IMR-90 (cell line): ENCODE measurements around the gene U2AF1. TPM values are rescaled to one million over a fixed set of nuclear protein-coding genes. Genes with fewer than 3 reads are reported as not detected.
"Not testable (repeated sequence)": the region's sequence is repeated elsewhere in the genome, so short reads cannot be mapped to it uniquely, and the experiment has no call there.

Experiments
- ATAC-seq: fragments of 200-7000 bp; cut with Tn5 transposase; 2 replicates; pipeline ENCODE4 v1.9.1; 2020; ENCODE audit warnings: low read depth, mild to moderate bottlenecking, moderate library complexity
- Bru-seq: library from RNA; stranded (reverse); fragments of 400-500 nt; gene quantifications from one replicate; lab custom pipeline; 2021; lab: Mats Ljungman, UMichigan
- BruChase-seq, 2 experiments: library from RNA; stranded (reverse); fragments of 400-500 nt; gene quantifications; one replicate each; lab custom pipeline; 2021; lab: Mats Ljungman, UMichigan
- BruUV-seq: library from RNA; stranded (reverse); fragments of 400-500 nt; replicated peaks from 2 replicates; lab custom pipeline; 2021; lab: Mats Ljungman, UMichigan
- CTCF ChIA-PET: fragments of 300-600 bp; formaldehyde crosslinking; extraction: SDS; loops from one replicate; lab custom pipeline; 2021; ENCODE audit warnings: antibody characterized with exemption; lab: Yijun Ruan, JAX
- POLR2A ChIA-PET: fragments of 300-600 bp; sonication (Branson Sonifier 250); formaldehyde crosslinking; loops from one replicate; lab custom pipeline; 2022; ENCODE audit warnings: antibody characterized with exemption; ENCODE audit not compliant: unreplicated experiment; lab: Charles Lee
- DNase-seq: peaks from one replicate; pipeline ENCODE4 v3.0.0; 2013
- H2AFZ ChIP-seq: replicated peaks from 2 replicates; pipeline ENCODE3; 2013; ENCODE audit warnings: low read length, mild to moderate bottlenecking; ENCODE audit not compliant: poor library complexity
- H2AK5ac ChIP-seq: 2 replicates; pipeline ENCODE4 v1.6.1; 2013; ENCODE audit warnings: low read depth, low read length, inconsistent platforms
- H2AK9ac ChIP-seq: replicated peaks from 2 replicates; pipeline ENCODE3; 2013; ENCODE audit warnings: mild to moderate bottlenecking, low read depth, low read length, moderate library complexity; ENCODE audit not compliant: poor library complexity
- H2BK120ac ChIP-seq: 2 replicates; pipeline ENCODE4 v1.6.1; 2013; ENCODE audit warnings: low read depth, low read length, inconsistent platforms
- H2BK15ac ChIP-seq: 3 replicates; pipeline ENCODE4 v1.6.1; 2013; ENCODE audit warnings: low read depth, low read length, inconsistent platforms
- H2BK20ac ChIP-seq: 2 replicates; pipeline ENCODE4 v1.6.1; 2013; ENCODE audit warnings: low read depth, mild to moderate bottlenecking, inconsistent platforms, low read length, moderate library complexity
- H2BK5ac ChIP-seq: 2 replicates; pipeline ENCODE4 v1.6.1; 2013; ENCODE audit warnings: mild to moderate bottlenecking, low read depth, low read length, inconsistent platforms; ENCODE audit not compliant: poor library complexity, severe bottlenecking
- H3K14ac ChIP-seq: replicated peaks from 2 replicates; pipeline ENCODE4 v1.6.1; 2013; ENCODE audit warnings: low read depth, low read length, inconsistent platforms
- H3K18ac ChIP-seq: 2 replicates; pipeline ENCODE4 v1.6.1; 2013; ENCODE audit warnings: low read depth, low read length, control low read depth
- H3K23ac ChIP-seq: 2 replicates; pipeline ENCODE4 v1.6.1; 2013; ENCODE audit warnings: low read depth, low read length, inconsistent platforms
- H3K27ac ChIP-seq: 2 replicates; pipeline ENCODE4 v1.5.1; 2013; ENCODE audit warnings: mild to moderate bottlenecking, control low read depth, low read length; ENCODE audit not compliant: insufficient read depth
- H3K27me3 ChIP-seq: 2 replicates; pipeline ENCODE4 v1.6.1; 2013; ENCODE audit warnings: low read length; ENCODE audit not compliant: control insufficient read depth, insufficient read depth
- H3K36me3 ChIP-seq: 2 replicates; pipeline ENCODE4 v1.6.1; 2013; ENCODE audit warnings: low read length, mixed read lengths; ENCODE audit not compliant: control insufficient read depth, insufficient read depth
- H3K4ac ChIP-seq: 2 replicates; pipeline ENCODE4 v1.6.1; 2013; ENCODE audit warnings: low read depth, low read length, inconsistent platforms
- H3K4me1 ChIP-seq: 2 replicates; pipeline ENCODE4 v1.6.1; 2013; ENCODE audit warnings: low read length, mixed read lengths; ENCODE audit not compliant: control insufficient read depth, insufficient read depth
- H3K4me2 ChIP-seq: 2 replicates; pipeline ENCODE4 v1.6.1; 2013; ENCODE audit warnings: low read depth, mild to moderate bottlenecking, control low read depth, low read length, moderate library complexity
- H3K4me3 ChIP-seq: 2 replicates; pipeline ENCODE4 v1.5.1; 2013; ENCODE audit warnings: low read depth, mild to moderate bottlenecking, control low read depth, low read length, moderate library complexity; ENCODE audit not compliant: insufficient read depth
- H3K56ac ChIP-seq: 2 replicates; pipeline ENCODE4 v1.6.1; 2013; ENCODE audit warnings: low read length, inconsistent platforms; ENCODE audit not compliant: insufficient read depth; ENCODE audit errors: extremely low read depth
- H3K79me1 ChIP-seq, 2 experiments: 2 replicates each; pipeline ENCODE4 v1.6.1; 2013; ENCODE audit warnings: low read length in 2 of 2, inconsistent platforms in 1 of 2, low read depth in 1 of 2
- H3K9ac ChIP-seq: 2 replicates; pipeline ENCODE4 v1.6.1; 2013; ENCODE audit warnings: low read depth, low read length, control low read depth
- H3K9me1 ChIP-seq: 2 replicates; pipeline ENCODE4 v1.6.1; 2013; ENCODE audit warnings: low read length, inconsistent platforms; ENCODE audit not compliant: insufficient read depth
- H3K9me3 ChIP-seq: 2 replicates; pipeline ENCODE4 v1.6.1; 2013; ENCODE audit warnings: low read length; ENCODE audit not compliant: control insufficient read depth, insufficient read depth
- H4K20me1 ChIP-seq: 2 replicates; pipeline ENCODE4 v1.6.1; 2013; ENCODE audit warnings: low read length, inconsistent platforms; ENCODE audit not compliant: insufficient read depth
- H4K5ac ChIP-seq: 2 replicates; pipeline ENCODE4 v1.6.1; 2013; ENCODE audit warnings: mild to moderate bottlenecking, low read depth, low read length, control low read depth
- H4K8ac ChIP-seq, 2 experiments: 2 replicates each; pipeline ENCODE4 v1.6.1; 2013; ENCODE audit warnings: low read depth in 2 of 2, low read length in 2 of 2, control low read depth in 1 of 2, inconsistent platforms in 1 of 2
- H4K91ac ChIP-seq: 2 replicates; pipeline ENCODE4 v1.6.1; 2013; ENCODE audit warnings: low read depth, low read length, inconsistent platforms; ENCODE audit not compliant: insufficient read depth
- WGBS, 2 experiments: methylation state at CpG; one replicate each; pipeline versions ENCODE4 v1.1.5 to v1.1.7; 2013; ENCODE audit warnings: missing lambda C conversion rate in 2 of 2; ENCODE audit not compliant: insufficient read length in 1 of 2; ENCODE audit errors: extremely low coverage in 2 of 2; 5-methylcytosine and 5-hydroxymethylcytosine counted together
- dilution Hi-C: fragments of 300-500 bp; cut with HindIII; formaldehyde crosslinking; loops from one replicate; pipeline ENCODE4 v1.14.3; 2018; ENCODE audit warnings: low sequenced_read_pairs; ENCODE audit not compliant: unreplicated experiment
- in situ Hi-C: fragments of 300-500 bp; cut with MboI; formaldehyde crosslinking; loops from 3 replicates; pipeline ENCODE4 v1.14.3; 2019; ENCODE audit warnings: low sequenced_read_pairs, inconsistent platforms, mixed read lengths
- intact Hi-C: fragments of 100-400 bp; cut with micrococcal nuclease; formaldehyde crosslinking; loops from 2 replicates; pipeline ENCODE4 v1.10.0; 2022
- long read RNA-seq: library from polyadenylated mRNA; unstranded; transcript quantifications from one replicate; pipeline ENCODE4 v2.0.0, GENCODE V29; 2021; ENCODE audit not compliant: unreplicated experiment
- polyA plus RNA-seq, 3 experiments: library from polyadenylated mRNA; depleted of rRNA; stranded (reverse); fragments of >200 nt; gene quantifications; 2 replicates each; pipeline ENCODE4 v1.2.3, GENCODE V29; 2012; ENCODE audit warnings: low replicate concordance in 1 of 3
- total RNA-seq: library from RNA; depleted of rRNA; stranded (reverse); fragments of >200 nt; gene quantifications from 2 replicates; pipeline ENCODE4 v1.2.3, GENCODE V29; 2012; rRNA removed

U2AF1 gene, protein sequence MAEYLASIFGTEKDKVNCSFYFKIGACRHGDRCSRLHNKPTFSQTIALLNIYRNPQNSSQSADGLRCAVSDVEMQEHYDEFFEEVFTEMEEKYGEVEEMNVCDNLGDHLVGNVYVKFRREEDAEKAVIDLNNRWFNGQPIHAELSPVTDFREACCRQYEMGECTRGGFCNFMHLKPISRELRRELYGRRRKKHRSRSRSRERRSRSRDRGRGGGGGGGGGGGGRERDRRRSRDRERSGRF
- total RNA-seq, result 6.5 and 16.4 TPM in 2 replicates
- polyA plus RNA-seq (2012; rRNA removed), result 8.5 and 10.5 TPM in 2 replicates
- polyA plus RNA-seq (2012; cell fraction: cytosol; rRNA removed), result 81.9 and 88.1 TPM in 2 replicates
- polyA plus RNA-seq (2012; cell fraction: nucleus; rRNA removed; ENCODE audit: low replicate concordance), result 68.4 and 157 TPM in 2 replicates
- percentile 71 among the genes with signal in this experiment for Bru-seq, nascent RNA
- percentile 61 among the genes with signal in this experiment for BruChase-seq, experiment 1, labeled RNA remaining after a 6-hour chase
- BruChase-seq, experiment 2, labeled RNA remaining after a 2-hour chase, result percentile 58 among the genes with signal in this experiment
- long read RNA-seq, transcript U2AF1-201 (8 exons, 962 nt), result major isoform, 28 of 54 reads
- long read RNA-seq, transcript U2AF1-202 (8 exons, 940 nt), result minor isoform, 10 of 54 reads
- long read RNA-seq, partial matches to known transcripts, result 1 of 54 reads
- long read RNA-seq, other reads (novel, unspliced or antisense), result 15 of 54 reads

DNA sequence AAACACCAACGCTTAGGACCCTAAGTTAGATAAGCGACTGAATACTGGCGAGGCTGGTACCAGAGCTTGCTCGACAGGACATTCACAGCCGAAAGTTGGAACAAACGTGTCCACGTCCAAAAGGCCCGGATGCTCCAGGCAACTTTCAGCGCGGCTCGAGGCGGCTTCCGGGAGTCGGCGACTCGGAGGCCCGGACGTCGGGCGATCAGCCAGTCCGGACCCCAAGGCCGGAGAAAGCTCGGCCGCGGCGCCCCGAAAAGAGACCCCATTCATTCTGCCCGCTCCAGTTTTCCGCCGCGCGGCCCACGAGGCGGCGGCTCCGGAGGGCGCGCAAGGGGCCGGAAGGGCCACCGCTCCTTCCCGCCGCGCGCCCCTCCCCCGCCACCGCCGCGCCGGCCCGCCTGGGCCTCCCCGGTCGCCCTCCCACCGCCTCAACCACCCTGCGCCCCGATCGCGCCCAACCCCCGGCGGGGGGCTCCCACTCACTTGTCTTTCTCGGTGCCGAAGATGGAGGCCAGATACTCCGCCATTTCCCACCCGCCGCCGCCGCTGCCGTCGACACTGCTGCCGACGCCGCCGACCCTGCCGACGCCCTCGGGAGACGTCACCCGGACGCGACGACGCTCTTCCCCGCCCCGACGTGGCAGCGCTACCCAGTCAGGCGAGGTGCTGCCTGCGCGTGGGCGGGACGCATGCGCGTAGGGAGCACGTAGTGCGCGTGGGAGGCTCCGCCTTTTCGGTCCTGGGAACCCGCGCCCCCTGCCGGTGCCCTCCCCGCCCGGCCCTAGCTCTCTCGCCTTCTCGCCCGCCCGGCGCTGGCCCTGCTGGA, at the start of gene U2AF1:
Gene U2AF1, minus strand, starts transcription at position 606 of the 829 bp plus-strand sequence. Its CDS starts 76 bp downstream, at position 530.
- Histone ChIP-seq H3K9ac (peak within 1 kb of the TSS; percentile 67), H3K4me3 (peak within 1 kb of the TSS; percentile 64), H3K27ac (peak within 1 kb of the TSS; percentile 40; the same call in 1 of the 2 replicates)
- H4K91ac ChIP-seq, POLR2A ChIA-PET, H4K20me1 ChIP-seq, H3K79me1 ChIP-seq, H2BK20ac ChIP-seq, H2BK15ac ChIP-seq, H3K9me1 ChIP-seq, DNase-seq, H4K8ac ChIP-seq, H3K4ac ChIP-seq, H3K36me3 ChIP-seq, H3K4me1 ChIP-seq, intact Hi-C loops, H4K5ac ChIP-seq, H2BK5ac ChIP-seq, dilution Hi-C loops, H3K4me2 ChIP-seq, H2AK5ac ChIP-seq, H2BK120ac ChIP-seq, BruUV-seq, H2AK9ac ChIP-seq, H3K14ac ChIP-seq, H2AFZ ChIP-seq, H3K23ac ChIP-seq, in situ Hi-C loops, H3K18ac ChIP-seq, H3K56ac ChIP-seq, H3K9me3 ChIP-seq, H3K27me3 ChIP-seq, CTCF ChIA-PET: not testable (repeated sequence)
- ATAC-seq, result peak; percentile 95
- WGBS, 2 experiments, result no CpG with 5 or more reads among the region's 107 CpGs

DNA sequence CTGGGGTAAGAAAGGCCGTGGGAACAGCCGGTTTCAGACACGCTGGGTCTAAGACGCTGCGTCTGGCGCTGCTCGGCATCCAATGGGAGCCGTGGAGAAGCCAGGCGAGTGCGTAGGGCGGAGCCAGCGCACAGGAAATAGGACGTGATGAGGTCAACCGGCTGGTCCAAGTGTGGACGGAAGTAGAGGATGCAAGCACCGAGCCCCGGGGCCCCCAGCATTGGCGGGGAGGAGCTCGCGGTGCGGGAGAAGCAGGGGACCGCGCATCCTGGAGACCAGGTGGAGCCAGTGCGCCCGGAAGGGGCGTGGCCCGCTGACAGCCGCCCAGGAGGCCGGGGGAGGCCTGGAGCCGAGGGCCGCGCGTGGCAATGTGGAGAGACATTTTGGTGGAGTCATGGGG, 46.2 kb upstream of the U2AF1 start:
- ATAC-seq, H3K27ac ChIP-seq, H4K91ac ChIP-seq, BruUV-seq, H3K23ac ChIP-seq, H3K79me1 ChIP-seq, H2AFZ ChIP-seq, H2BK5ac ChIP-seq, H4K5ac ChIP-seq, H3K14ac ChIP-seq, H3K18ac ChIP-seq, H3K56ac ChIP-seq, H3K36me3 ChIP-seq, H3K9me1 ChIP-seq, CTCF ChIA-PET, H3K9ac ChIP-seq, H2AK9ac ChIP-seq, dilution Hi-C loops, H2AK5ac ChIP-seq, H4K8ac ChIP-seq, H2BK15ac ChIP-seq, H3K4me1 ChIP-seq, H3K4me2 ChIP-seq, H3K4me3 ChIP-seq, H3K9me3 ChIP-seq, H3K27me3 ChIP-seq, H2BK20ac ChIP-seq, H4K20me1 ChIP-seq, H3K4ac ChIP-seq, DNase-seq, POLR2A ChIA-PET, H2BK120ac ChIP-seq, in situ Hi-C loops, intact Hi-C loops: not testable (repeated sequence)
- WGBS, 2 experiments, result no CpG with 5 or more reads among the region's 33 CpGs
